ENCODE data around the gene SFMBT1.

GRCh38 chr3:52865994-52866393, 179.9 kb downstream of the SFMBT1 start:
- TF ChIP-seq CTCF (IDR thresholded peaks at IDR 0.05) (no peak), EP300 (IDR thresholded peaks at IDR 0.05) (no peak)

Data from ovary (tissue), 3 donors.